ENCODE results near the gene ZNF66. TPM values are rescaled to one million over a fixed set of nuclear protein-coding genes. Genes with fewer than 3 reads are reported as not detected.
"Not testable (repeated sequence)": the region's sequence is repeated elsewhere in the genome, so short reads cannot be mapped to it uniquely, and the experiment has no call there.

ZNF66 gene
- 8.0 TPM for total RNA-seq

DNA sequence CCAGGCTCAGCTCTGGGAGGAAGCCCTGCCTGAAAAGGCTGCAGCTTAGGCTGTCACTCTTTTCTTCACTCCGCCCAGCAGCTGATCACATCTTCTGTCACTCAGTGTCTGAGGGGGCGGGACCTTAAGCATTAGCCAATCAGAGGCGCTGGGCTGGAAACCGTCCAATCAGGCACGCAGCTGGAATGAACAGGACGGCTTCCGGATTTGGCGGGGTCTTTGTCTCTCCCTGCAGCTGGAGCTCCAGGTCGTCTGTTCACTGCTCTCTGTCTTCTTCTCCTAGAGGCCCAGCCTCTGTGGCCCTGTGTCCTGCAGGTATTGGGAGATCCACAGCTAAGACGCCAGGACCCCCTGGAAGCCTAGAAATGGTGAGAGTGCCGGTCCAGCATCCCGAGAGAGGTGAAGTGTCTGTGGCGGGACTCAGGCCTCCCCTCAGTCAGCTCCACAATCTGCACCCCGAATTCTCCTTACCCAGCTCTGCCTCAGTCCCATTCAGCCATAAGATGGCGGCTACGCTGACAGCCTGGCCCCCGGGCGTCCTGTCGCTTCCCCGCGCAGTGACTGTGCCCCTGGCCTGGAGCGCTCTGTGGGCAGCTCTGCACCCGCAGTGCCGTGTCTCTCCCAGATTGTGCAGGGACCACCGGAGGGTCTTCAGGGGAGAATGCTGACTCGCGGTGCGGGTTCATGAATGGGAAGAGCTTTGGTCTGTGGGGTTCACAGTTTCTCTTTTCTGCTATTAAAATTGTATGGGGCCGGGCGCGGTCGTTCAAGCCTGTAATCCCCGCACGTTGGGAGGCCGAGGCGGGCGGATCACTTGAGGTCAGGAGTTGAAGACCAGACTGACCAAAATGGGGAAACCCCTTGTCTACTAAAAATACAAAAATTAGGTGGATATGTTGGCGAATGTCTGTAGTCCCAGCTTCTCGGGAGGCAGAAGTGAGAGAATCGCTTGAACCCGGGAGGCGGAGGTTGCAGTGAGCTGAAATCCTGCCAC, at the start of gene ZNF66:
TSS of gene ZNF66 (plus strand) at position 222 of the 994 bp plus-strand sequence. CDS start at position 366, 144 bp downstream.
- DNase-seq (ENCODE audit: low spot score): peak; percentile 99

DNA sequence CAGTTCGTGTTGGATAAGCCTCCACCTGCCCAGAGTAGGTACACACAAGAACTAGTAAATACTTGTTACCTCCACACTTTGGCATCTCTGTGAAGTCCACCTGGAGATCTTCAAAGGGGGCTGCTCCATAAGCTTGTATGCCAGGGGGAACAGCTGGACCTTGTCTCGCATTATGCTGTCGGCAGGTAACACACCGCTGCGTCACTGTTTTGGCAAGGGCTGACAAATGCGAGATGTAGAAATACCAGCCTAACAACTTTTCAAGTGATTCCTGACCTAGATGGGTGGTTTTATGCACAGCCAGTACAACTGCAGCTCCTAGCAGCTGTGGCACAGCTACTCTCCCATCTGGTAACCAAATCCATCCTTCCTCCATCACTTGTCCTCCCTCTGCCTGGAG, 25.9 kb upstream of the ZNF66 start:
- peak; percentile 15 for DNase-seq (ENCODE audit: low spot score)

DNA sequence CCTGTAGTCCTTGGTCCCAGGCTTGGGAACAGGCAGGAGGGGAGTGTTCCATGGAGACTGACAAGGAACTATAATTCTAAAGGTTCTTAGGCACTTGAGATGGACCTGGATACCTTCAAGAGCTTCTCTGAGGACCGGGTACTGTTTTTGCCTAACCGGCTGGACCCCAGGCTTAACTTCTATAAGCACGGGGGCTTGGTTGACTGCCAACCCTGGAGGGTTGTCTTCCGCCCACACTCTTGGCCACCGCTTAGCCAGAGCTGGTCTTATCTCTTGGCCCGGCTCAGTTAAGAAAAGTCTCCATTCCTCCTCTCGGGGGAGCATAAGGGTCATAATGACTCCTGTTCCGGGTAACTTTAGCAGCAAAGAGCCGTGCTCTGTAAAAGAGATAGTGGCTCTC, 23.8 kb upstream of the ZNF66 start:
- not testable (repeated sequence) for DNase-seq (ENCODE audit: low spot score)

DNA sequence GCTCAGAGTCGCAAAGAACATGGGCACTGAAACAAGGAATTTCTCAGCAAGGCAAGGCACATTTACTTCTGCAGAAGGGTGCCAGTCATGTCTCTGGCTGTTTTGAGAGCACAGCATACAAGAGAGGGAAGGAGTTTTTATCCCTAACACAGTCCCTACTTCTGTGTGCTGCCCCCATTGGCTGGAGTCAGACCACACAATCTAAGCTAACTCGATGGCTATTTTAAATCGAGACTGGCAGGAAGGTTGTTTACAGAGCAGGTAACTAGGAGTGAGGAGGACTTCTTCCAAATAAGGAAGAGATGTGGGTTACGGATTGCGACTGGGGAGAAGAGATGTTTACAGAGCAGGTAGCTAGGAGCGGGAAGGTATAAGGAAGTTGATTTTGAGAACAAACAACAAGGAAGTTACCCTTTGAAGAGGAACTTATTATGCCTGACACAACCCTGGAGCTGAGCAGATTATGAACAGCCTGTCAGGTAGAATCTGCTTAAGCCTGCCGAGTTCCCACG, 6.8 kb upstream of the ZNF66 start:
- not testable (repeated sequence) for DNase-seq (ENCODE audit: low spot score)

DNA sequence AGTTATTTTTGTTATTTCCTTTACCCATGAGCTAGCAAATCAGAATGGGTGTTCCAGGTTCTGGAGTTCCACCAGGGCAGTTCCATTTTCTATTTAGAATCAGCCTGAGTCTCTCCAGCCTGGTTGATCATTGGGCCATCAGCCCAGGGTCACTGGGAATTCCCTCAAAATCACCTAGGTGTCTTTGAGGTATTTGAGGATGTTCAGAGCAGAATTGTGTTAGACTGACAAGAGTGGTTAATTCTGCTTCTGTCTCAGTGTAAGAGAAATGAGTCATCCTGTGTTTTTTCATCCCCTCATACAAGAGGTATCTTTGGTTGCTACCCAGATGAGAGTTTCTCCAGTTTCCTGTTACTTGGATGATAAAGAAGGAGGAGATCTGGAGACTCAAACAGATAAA, 11.7 kb downstream of the ZNF66 start:
- DNase-seq (ENCODE audit: low spot score): no peak

DNA sequence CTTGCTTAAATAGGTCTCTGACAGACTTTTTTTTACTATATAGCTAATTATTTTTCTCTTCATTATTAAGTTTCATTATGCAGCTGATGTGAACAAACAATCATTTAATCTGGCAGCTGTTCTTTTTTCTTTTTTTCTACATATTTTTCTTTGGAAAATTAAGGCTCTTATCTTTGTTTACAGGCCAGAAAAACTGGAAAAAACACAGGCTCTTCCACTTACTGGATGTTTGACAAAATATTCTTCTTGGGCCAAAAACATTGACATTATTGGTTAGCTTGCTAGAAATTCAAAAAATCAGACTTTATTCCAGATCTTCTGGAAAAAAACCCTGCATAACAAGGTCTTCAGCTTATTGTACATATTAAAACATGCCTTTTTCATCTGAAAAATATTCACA, 15.7 kb downstream of the ZNF66 start:
- no peak for DNase-seq (ENCODE audit: low spot score)

DNA sequence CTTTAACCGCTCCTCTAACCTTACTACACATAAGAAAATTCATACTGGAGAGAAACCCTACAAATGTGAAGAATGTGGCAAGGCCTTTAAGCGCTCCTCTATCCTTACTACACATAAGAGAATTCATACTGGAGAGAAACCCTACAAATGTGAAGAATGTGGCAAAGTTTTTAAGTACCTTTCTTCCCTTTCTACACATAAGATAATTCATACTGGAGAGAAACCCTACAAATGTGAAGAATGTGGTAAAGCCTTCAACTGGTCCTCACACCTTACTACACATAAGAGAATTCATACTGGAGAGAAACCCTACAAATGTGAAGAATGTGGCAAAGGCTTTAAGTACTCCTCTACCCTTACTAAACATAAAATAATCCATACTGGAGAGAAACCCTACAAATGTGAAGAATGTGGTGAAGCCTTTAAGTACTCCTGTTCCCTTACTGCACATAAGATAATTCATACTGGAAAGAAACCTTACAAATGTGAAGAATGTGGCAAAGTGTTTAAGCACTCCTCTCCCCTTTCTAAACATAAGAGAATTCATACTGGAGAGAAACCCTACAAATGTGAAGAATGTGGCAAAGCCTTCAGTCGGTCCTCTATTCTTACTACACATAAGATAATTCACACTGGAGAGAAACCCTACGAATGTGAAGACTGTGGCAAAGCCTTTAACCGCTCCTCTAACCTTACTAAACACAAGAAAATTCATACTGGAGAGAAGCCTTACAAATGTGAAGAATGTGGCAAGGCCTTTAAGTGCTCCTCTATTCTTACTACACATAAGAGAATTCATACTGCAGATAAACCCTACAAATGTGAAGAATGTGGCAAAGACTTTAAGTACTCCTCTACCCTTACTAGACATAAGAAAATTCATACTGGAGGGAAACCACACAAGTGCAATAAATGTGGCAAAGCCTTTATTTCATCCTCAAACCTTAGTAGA, 30.5 kb downstream of the ZNF66 start:
- not testable (repeated sequence) for DNase-seq (ENCODE audit: low spot score)

DNA sequence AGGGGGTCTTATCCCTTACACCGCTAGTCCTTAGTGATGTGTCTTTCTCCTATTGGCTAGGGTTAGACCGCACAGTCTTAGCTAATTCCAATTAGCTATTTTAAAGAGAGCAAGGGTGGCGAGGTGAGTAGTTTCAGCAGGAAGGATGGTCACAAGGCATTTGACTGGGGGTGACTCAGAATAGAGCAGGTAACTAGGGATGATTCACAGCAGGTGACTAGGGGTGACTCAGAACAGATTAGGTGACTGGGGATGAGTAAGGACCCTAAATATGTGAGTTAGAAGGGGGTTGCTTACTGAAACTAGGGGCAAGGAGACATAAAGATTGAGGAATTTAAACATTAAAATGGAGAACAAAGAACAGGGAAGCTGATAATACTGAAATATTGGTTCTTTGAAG, 64.3 kb downstream of the ZNF66 start:
- DNase-seq (ENCODE audit: low spot score): no peak

Other genes with a start within 250 kb of the ZNF66 start
- gene ZNF737, start 210.5 kb upstream of the ZNF66 start, total RNA-seq: 30.2 TPM
- gene ZNF626, start 114.7 kb upstream of the ZNF66 start, total RNA-seq: 21.8 TPM
- gene ZNF85, start 146.9 kb downstream of the ZNF66 start, total RNA-seq: 5.5 TPM
- gene ZNF430, start 244.4 kb downstream of the ZNF66 start, total RNA-seq: 11.1 TPM